Measurements from ENCODE around the gene SERPINA4. TPM values are rescaled to one million over a fixed set of nuclear protein-coding genes. Genes with fewer than 3 reads are reported as not detected.
A peak's percentile ranks its signal among the peaks of the same experiment; 100 is the strongest.

The SERPINA4 gene
- total RNA-seq, 1 experiment from 2014 or later: 0.17 TPM

GRCh38 chr14:94542111-94542810 lies 19.0 kb upstream of the SERPINA4 start:
- peak; percentile 46 for ATAC-seq

More at GRCh38 chr14:94542111-94542810, 19.0 kb upstream of the SERPINA4 start:
- Histone ChIP-seq H3K4me1 (ENCODE audit: control insufficient read depth in 1 of 2, insufficient read depth in 2 of 2, low read length in 2 of 2) (peaks cover 0 to 15% of the 10 kb centered on the region in 2 experiments; a peak in 2 of 4 replicates), H3K36me3 (ENCODE audit: control insufficient read depth in 1 of 2, insufficient read depth in 2 of 2, low read length in 2 of 2) (no peaks in the 10 kb centered on the region), H4K20me1 (ENCODE audit: insufficient read depth) (no peaks in the 10 kb centered on the region), H3K27ac (ENCODE audit: low read depth, low read length) (no peak overlapping the region), H3K4me2 (ENCODE audit: low read length) (peak overlapping the region; percentile 25), H3K9me2 (ENCODE audit: insufficient read depth) (no peaks in the 10 kb centered on the region), H3K4me3 (replicated peaks in 1 of 2; ENCODE audit: low read depth in 1 of 2, low read length in 2 of 2) (no peak overlapping the region), H2AFZ (ENCODE audit: low read depth, low read length, poor library complexity, severe bottlenecking) (no peak overlapping the region), H3K9ac (ENCODE audit: low read length) (no peak overlapping the region), H3K9me3 (ENCODE audit: control insufficient read depth in 1 of 2, insufficient read depth in 1 of 2, low read depth in 1 of 2, low read length in 2 of 2) (no peaks in the 10 kb centered on the region), H3K79me2 (ENCODE audit: insufficient read depth, low read length) (no peaks in the 10 kb centered on the region), H3K27me3 (ENCODE audit: insufficient read depth, low read length) (no peaks in the 10 kb centered on the region)
- TF ChIP-seq ELF1 (IDR thresholded peaks at IDR 0.05; ENCODE audit: borderline replicate concordance, low read depth) (no peak), EZH2phosphoT487 (IDR thresholded peaks at IDR 0.05; ENCODE audit: borderline replicate concordance) (no peak), CTCF (IDR thresholded peaks at IDR 0.05 in 2 of 3, conservative IDR thresholded peaks at IDR 0.05 in 1 of 3; ENCODE audit: borderline replicate concordance in 1 of 3, insufficient read depth in 1 of 3, low read depth in 2 of 3, low read length in 2 of 3) (no peak), ZNF274 (IDR thresholded peaks at IDR 0.05; ENCODE audit: low read depth, low read length) (no peak), EZH2 (IDR thresholded peaks at IDR 0.05) (no peak), JUND (IDR thresholded peaks at IDR 0.05) (no peak), SRF (IDR thresholded peaks at IDR 0.05; ENCODE audit: low read depth) (no peak), YY1 (IDR thresholded peaks at IDR 0.05; ENCODE audit: extremely low read depth, insufficient replicate concordance, low read depth, low read length) (no peak), ZBTB33 (IDR thresholded peaks at IDR 0.05; ENCODE audit: extremely low read depth, insufficient replicate concordance, low read length) (no peak), SP1 (IDR thresholded peaks at IDR 0.05; ENCODE audit: low read depth) (no peak)
- intact Hi-C loops (cut with micrococcal nuclease): no loop called here
- POLR2A ChIA-PET: no interaction called here
- no peak for DNase-seq (ENCODE audit: low read depth, low spot score)
- CTCF ChIA-PET: interaction anchor here (1.7 kb wide), 1 partner anchor 108 kb away, joined by 4 read pairs; no protein-coding TSS in a partner anchor
- no TSS peak for BruUV-seq (replicated peaks)
- RAD21 ChIA-PET (ENCODE audit: low non-redundant PET in 1 of 2, low total read pairs in 2 of 2, uncharacterized antibody in 2 of 2, unreplicated experiment in 2 of 2): no interaction called here

All from HCT116 (cell line).